Esophagus muscularis mucosa (tissue), 3 donors: ENCODE results near the gene WBP1L.

Source experiments
- CTCF ChIP-seq, 3 experiments: fragments of 200-600 bp in 2 of 3; fragments of 450-650 bp in 1 of 3; sonication (generic) in 2 of 3; IDR thresholded peaks; one replicate each; pipeline ENCODE4 v1.5.1; 2017 to 2019; ENCODE audit warnings: antibody characterized with exemption in 3 of 3, mild to moderate bottlenecking in 2 of 3, moderate library complexity in 1 of 3
- POLR2AphosphoS5 ChIP-seq, 2 donors: sonication (generic); formaldehyde crosslinking; IDR thresholded peaks; one replicate each; pipeline ENCODE4 v1.6.1; 2017; ENCODE audit warnings: antibody characterized with exemption in 2 of 2

- no peak for TF ChIP-seq CTCF (IDR thresholded peaks at IDR 0.05)
- no peak for TF ChIP-seq POLR2AphosphoS5 (IDR thresholded peaks at IDR 0.05)
These were observed 31.7 kb upstream of the WBP1L start for GRCh38 chr10:102712089-102712488.
